Gastroesophageal sphincter (tissue), 4 donors: ENCODE data around the gene GALNT10. TPM values are rescaled to one million over a fixed set of nuclear protein-coding genes. Genes with fewer than 3 reads are reported as not detected.

Experiments
- ATAC-seq: fragments of 150-250 bp; one replicate; pipeline ENCODE4 v1.9.1; 2016; ENCODE audit warnings: mild to moderate bottlenecking, moderate library complexity
- H3K27ac ChIP-seq, 4 donors: fragments of 200-600 bp; sonication (generic) in 3 of 4; 1 replicate in 3 of 4; 2 replicates in 1 of 4; pipeline ENCODE4 v1.5.1; 2016 to 2019
- H3K27me3 ChIP-seq: fragments of 200-600 bp; sonication (generic); one replicate; pipeline ENCODE4 v1.5.1; 2019
- H3K36me3 ChIP-seq, 2 donors: fragments of 200-600 bp; sonication (generic); one replicate each; pipeline ENCODE4 v1.5.1; 2019; ENCODE audit warnings: control low read depth in 1 of 2
- H3K4me1 ChIP-seq, 3 donors: fragments of 200-600 bp; sonication (generic); 1 replicate in 2 of 3; 2 replicates in 1 of 3; pipeline ENCODE4 v1.5.1; 2016 to 2019; ENCODE audit warnings: control low read depth in 2 of 3
- H3K4me3 ChIP-seq, 2 donors: fragments of 200-600 bp; sonication (generic); one replicate each; pipeline ENCODE4 v1.5.1; 2019; ENCODE audit warnings: mild to moderate bottlenecking in 1 of 2, moderate library complexity in 1 of 2
- H3K9me3 ChIP-seq, 3 donors: fragments of 200-600 bp; sonication (generic); one replicate each; pipeline ENCODE4 v1.5.1; 2017 to 2019; ENCODE audit warnings: control low read depth in 2 of 3
- EP300 ChIP-seq: sonication (generic); formaldehyde crosslinking; IDR thresholded peaks from one replicate; pipeline ENCODE4 v1.6.1; 2017; ENCODE audit warnings: antibody characterized with exemption, mild to moderate bottlenecking
- POLR2A ChIP-seq, 2 donors: fragments of 450-650 bp; IDR thresholded peaks; one replicate each; pipeline ENCODE4 v1.6.1; 2017; ENCODE audit warnings: antibody characterized with exemption in 2 of 2, mild to moderate bottlenecking in 2 of 2, moderate library complexity in 1 of 2
- POLR2AphosphoS5 ChIP-seq: sonication (generic); formaldehyde crosslinking; IDR thresholded peaks from one replicate; pipeline ENCODE4 v1.6.1; 2017; ENCODE audit warnings: antibody characterized with exemption
- WGBS, 2 donors: methylation state at CpG; one replicate each; pipeline ENCODE4 v1.1.5; 2018; ENCODE audit warnings: low coverage in 1 of 2; 5-methylcytosine and 5-hydroxymethylcytosine counted together
- total RNA-seq, 4 donors: library from RNA; depleted of rRNA; stranded (reverse); fragments of >200 nt; gene quantifications; one replicate each; pipeline ENCODE4 v1.1.0, GENCODE V29; 2016
- TF ChIP-seq, protein P1 (sequence below), 4 experiments: fragments of 200-600 bp in 2 of 4; fragments of 450-650 bp in 2 of 4; sonication (generic) in 1 of 4; IDR thresholded peaks; one replicate each; pipeline ENCODE4 v1.5.1; 2017 to 2019; ENCODE audit warnings: antibody characterized with exemption in 4 of 4, mild to moderate bottlenecking in 2 of 4, moderate library complexity in 2 of 4

The GALNT10 gene
- total RNA-seq, 4 donors from 2014 or later: 19.1 to 49.1 (median 34.0) TPM

DNA sequence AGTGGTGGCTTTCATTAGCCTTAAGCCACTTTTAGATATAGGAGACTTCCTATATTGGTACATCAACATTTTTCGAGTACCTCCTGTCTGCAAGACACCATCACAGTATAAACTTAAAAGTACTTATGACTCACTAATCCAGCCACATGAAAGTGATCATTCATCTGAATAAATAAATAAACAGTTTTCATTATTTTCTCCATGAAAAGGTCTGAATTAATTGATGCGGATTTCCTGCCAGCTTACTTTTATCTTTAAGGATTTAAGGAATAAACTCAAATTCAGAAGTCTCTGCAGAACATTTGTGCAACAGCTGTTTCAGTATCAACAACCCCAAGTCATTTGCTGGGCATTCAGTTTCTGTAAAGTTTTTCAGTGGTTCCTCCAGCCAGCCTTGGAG lies 259.3 kb downstream of the GALNT10 start:
- Histone ChIP-seq H3K27me3 (no peaks in the 10 kb centered on the region), H3K36me3 (peaks cover 0 to 47% of the 10 kb centered on the region in 2 donors), H3K9me3 (no peaks in the 10 kb centered on the region), H3K27ac (no peak overlapping the region), H3K4me3 (no peak overlapping the region), H3K4me1 (peaks cover 0 to 39% (median 7%) of the 10 kb centered on the region in 3 donors)
- TF ChIP-seq EP300 (no peak), POLR2A (IDR thresholded peaks at IDR 0.05) (no peak), POLR2AphosphoS5 (no peak)
- TF ChIP-seq, protein P1, sequence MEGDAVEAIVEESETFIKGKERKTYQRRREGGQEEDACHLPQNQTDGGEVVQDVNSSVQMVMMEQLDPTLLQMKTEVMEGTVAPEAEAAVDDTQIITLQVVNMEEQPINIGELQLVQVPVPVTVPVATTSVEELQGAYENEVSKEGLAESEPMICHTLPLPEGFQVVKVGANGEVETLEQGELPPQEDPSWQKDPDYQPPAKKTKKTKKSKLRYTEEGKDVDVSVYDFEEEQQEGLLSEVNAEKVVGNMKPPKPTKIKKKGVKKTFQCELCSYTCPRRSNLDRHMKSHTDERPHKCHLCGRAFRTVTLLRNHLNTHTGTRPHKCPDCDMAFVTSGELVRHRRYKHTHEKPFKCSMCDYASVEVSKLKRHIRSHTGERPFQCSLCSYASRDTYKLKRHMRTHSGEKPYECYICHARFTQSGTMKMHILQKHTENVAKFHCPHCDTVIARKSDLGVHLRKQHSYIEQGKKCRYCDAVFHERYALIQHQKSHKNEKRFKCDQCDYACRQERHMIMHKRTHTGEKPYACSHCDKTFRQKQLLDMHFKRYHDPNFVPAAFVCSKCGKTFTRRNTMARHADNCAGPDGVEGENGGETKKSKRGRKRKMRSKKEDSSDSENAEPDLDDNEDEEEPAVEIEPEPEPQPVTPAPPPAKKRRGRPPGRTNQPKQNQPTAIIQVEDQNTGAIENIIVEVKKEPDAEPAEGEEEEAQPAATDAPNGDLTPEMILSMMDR (IDR thresholded peaks at IDR 0.05): no peak
- ATAC-seq: no peak
- 75% methylated on average over 2 of the region's 2 CpGs for WGBS, 2 donors

DNA sequence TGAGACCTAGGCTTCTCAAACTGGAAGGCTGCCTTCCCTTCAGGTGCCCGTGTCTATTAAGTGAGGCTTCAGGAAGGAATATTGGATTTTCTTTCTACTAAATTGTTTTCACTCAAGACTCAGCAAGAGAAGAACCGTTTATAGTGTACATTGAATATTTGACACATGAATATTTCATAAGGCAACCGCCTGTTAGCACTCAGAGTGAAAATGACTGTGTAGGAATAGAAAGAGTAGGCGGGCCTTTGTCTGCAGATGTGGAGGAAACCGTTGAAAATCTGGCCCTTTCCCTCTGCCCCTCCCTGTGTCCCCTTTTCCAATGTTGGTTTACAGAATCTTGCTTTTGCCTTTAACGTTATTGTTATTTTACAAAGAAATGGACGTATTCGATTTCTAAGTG lies 261.4 kb downstream of the GALNT10 start:
- H3K27me3 ChIP-seq: no peaks in the 10 kb centered on the region

DNA sequence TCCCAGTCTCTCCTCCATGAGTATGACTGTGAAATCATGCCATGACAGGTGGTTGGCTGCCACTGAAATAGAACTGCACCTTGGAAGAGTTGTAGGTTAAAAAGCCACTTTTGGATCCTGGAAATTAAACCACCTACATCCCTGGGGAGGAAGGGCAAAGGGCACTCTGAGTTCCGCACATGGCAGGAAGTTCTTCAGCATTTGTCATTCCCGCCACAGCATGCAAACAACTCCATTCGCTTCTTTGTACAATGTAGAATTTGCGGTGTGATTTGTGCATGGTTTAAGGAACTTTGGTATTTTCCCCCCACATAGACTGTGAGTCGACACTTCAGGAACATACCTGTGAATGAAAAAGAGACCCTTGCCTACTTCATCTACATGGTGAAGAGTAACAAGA lies 265.1 kb downstream of the GALNT10 start:
- no peaks in the 10 kb centered on the region for H3K27me3 ChIP-seq
- no peak overlapping the region for H3K27ac ChIP-seq
- 94 to 100% methylated on average over 1 to 3 of the region's 5 CpGs for WGBS, 2 donors
- H3K4me3 ChIP-seq: no peak overlapping the region
- no peaks in the 10 kb centered on the region for H3K9me3 ChIP-seq
- H3K36me3 ChIP-seq: peaks cover 0 to 100% of the 10 kb centered on the region in 2 donors
- ATAC-seq: no peak
- no peak for TF ChIP-seq EP300
- TF ChIP-seq, protein P1 (IDR thresholded peaks at IDR 0.05): no peak
- H3K4me1 ChIP-seq: no peaks in the 10 kb centered on the region

More for the DNA sequence above, 261.4 kb downstream of the GALNT10 start:
- no peak for ATAC-seq
- peaks cover 0 to 69% of the 10 kb centered on the region in 2 donors for H3K36me3 ChIP-seq
- H3K27ac ChIP-seq: no peak overlapping the region
- H3K9me3 ChIP-seq: no peaks in the 10 kb centered on the region
- 66 to 87% methylated on average over 5 to 8 of the region's 8 CpGs for WGBS, 2 donors
- no peak overlapping the region for H3K4me3 ChIP-seq
- peaks cover 0 to 32% (median 7%) of the 10 kb centered on the region in 3 donors for H3K4me1 ChIP-seq
- TF ChIP-seq EP300: no peak
- no peak for TF ChIP-seq POLR2AphosphoS5
- no peak for TF ChIP-seq POLR2A (IDR thresholded peaks at IDR 0.05)
- TF ChIP-seq, protein P1 (IDR thresholded peaks at IDR 0.05): no peak

DNA sequence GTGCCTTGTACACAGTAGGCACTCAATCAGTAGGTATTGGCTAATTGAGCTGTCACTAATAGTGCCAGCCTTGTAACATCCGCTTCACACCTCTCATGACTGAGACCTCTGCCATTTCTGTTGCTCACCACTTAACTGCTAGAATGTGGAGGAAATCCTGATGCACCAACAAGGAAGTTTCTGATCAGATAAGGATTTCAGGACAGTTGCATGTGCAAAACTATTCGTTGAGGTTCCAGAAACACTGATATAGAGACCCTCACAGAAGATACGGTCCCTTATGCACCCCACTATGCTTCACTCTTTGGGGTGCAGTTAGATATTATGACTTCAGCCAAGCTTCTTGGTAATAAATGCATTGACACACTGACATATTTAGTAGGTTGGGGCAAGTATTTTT lies 266.0 kb downstream of the GALNT10 start:
- Histone ChIP-seq H3K4me1 (no peaks in the 10 kb centered on the region), H3K9me3 (no peaks in the 10 kb centered on the region), H3K27me3 (no peaks in the 10 kb centered on the region), H3K4me3 (no peak overlapping the region), H3K36me3 (peaks cover 0 to 98% of the 10 kb centered on the region in 2 donors), H3K27ac (no peak overlapping the region)
- 81 to 83% methylated on average over 2 to 3 of the region's 3 CpGs for WGBS, 2 donors
- no peak for ATAC-seq
- TF ChIP-seq POLR2A (IDR thresholded peaks at IDR 0.05) (no peak), EP300 (no peak), POLR2AphosphoS5 (no peak)
- TF ChIP-seq, protein P1 (IDR thresholded peaks at IDR 0.05): no peak

DNA sequence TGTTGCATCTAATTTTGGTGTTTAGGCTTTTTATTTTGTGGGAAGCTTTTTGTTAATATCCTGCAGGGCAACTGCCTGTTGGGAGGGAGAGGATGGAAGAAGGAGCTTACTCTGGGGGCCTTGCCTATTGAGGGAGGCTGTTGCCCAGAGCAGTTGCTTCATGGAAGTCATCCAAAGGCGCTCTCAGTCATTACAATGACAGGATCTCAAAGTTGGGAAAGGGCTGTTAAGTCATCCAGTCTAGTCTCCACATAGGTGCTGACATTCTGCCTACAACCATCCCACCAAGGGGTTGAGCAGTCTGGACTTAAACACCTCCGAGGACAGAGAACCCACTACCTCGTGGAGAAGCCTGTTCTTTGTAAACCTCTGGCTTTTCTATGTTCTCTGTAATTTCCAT lies 268.5 kb downstream of the GALNT10 start:
- ATAC-seq: no peak
- H3K27me3 ChIP-seq: no peaks in the 10 kb centered on the region
- H3K27ac ChIP-seq: no peak overlapping the region
- H3K4me1 ChIP-seq: no peaks in the 10 kb centered on the region
- 54 to 60% methylated on average over 2 of the region's 3 CpGs for WGBS, 2 donors
- H3K4me3 ChIP-seq: no peak overlapping the region
- H3K36me3 ChIP-seq: peaks cover 0 to 84% of the 10 kb centered on the region in 2 donors
- no peaks in the 10 kb centered on the region for H3K9me3 ChIP-seq
- no peak for TF ChIP-seq POLR2A (IDR thresholded peaks at IDR 0.05)
- TF ChIP-seq, protein P1 (IDR thresholded peaks at IDR 0.05): no peak
